Epithelial cell of esophagus (primary cell): ENCODE measurements around the gene USP12.

ENCODE experiments used
- DNase-seq: peaks from one replicate; pipeline ENCODE4 v3.0.0; 2010; ENCODE audit warnings: low read depth
- H3K4me3 ChIP-seq: 2 replicates; pipeline ENCODE4 v1.5.1; 2011; ENCODE audit warnings: mild to moderate bottlenecking, low read length, control low read depth
- CTCF ChIP-seq: IDR thresholded peaks from 2 replicates; pipeline ENCODE4 v1.5.1; 2011; ENCODE audit warnings: low read depth, mild to moderate bottlenecking, low read length, control low read depth, inconsistent platforms; ENCODE audit not compliant: insufficient read depth; ENCODE audit errors: missing control alignments

USP12 gene

GRCh38 chr13:27044837-27045570 is 126.6 kb downstream of the USP12 start:
- DNase-seq: no peak
- H3K4me3 ChIP-seq: no peak overlapping the region
- TF ChIP-seq CTCF: no peak

- TF ChIP-seq CTCF: no peak
- DNase-seq: peak; percentile 95
- H3K4me3 ChIP-seq: no peak overlapping the region
Observed at GRCh38 chr13:27043013-27043412, 128.6 kb downstream of the USP12 start.

- TF ChIP-seq CTCF: no peak
- no peak for DNase-seq
- no peak overlapping the region for H3K4me3 ChIP-seq
Observed at GRCh38 chr13:27041341-27041740, 130.3 kb downstream of the USP12 start.

GRCh38 chr13:27040826-27041108 is 130.8 kb downstream of the USP12 start:
- TF ChIP-seq CTCF: no peak
- H3K4me3 ChIP-seq: no peak overlapping the region
- no peak for DNase-seq

- no peak overlapping the region for H3K4me3 ChIP-seq
- no peak for TF ChIP-seq CTCF
- DNase-seq: no peak
Observed at GRCh38 chr13:27039171-27039701, 132.4 kb downstream of the USP12 start.

GRCh38 chr13:27038323-27038722 is 133.3 kb downstream of the USP12 start:
- TF ChIP-seq CTCF: no peak
- DNase-seq: peak; percentile 80
- no peak overlapping the region for H3K4me3 ChIP-seq

- no peak for DNase-seq
- TF ChIP-seq CTCF: no peak
- H3K4me3 ChIP-seq: no peak overlapping the region
Observed at GRCh38 chr13:27037571-27037970, 134.0 kb downstream of the USP12 start.
